GM12878 (cell line): Measurements from ENCODE around the gene SATB1. TPM values are rescaled to one million over a fixed set of nuclear protein-coding genes. Genes with fewer than 3 reads are reported as not detected.

Source experiments
- ATAC-seq: fragments of 200-7000 bp; cut with Tn5 transposase; 3 replicates; pipeline ENCODE4 v1.9.1; 2020; ENCODE audit warnings: mild to moderate bottlenecking, moderate library complexity
- BruUV-seq: library from RNA; stranded (reverse); fragments of 400-500 nt; replicated peaks from 2 replicates; lab custom pipeline; 2021; lab: Mats Ljungman, UMichigan
- CTCF ChIA-PET: fragments of 300-600 bp; sonication (Branson Sonifier 250); formaldehyde crosslinking; extraction: SDS; loops from one replicate; lab custom pipeline; 2021; ENCODE audit warnings: inconsistent platforms; lab: Yijun Ruan, JAX
- POLR2A ChIA-PET: fragments of 350-600 bp; formaldehyde crosslinking; extraction: SDS; loops from one replicate; lab custom pipeline; 2021; ENCODE audit warnings: inconsistent platforms; lab: Charles Lee
- RAD21 ChIA-PET: fragments of 300-600 bp; sonication (Branson Sonifier 250); formaldehyde crosslinking; loops from one replicate; lab custom pipeline; 2023; ENCODE audit warnings: antibody characterized with exemption; ENCODE audit not compliant: unreplicated experiment; lab: Charles Lee
- SMC1A ChIA-PET: fragments of 300-600 bp; sonication (Branson Sonifier 250); formaldehyde crosslinking; loops from one replicate; lab custom pipeline; 2023; ENCODE audit not compliant: unreplicated experiment, uncharacterized antibody; lab: Charles Lee
- DNase-seq: peaks from one replicate; pipeline ENCODE4 v3.0.0-alpha.2; 2011; ENCODE audit warnings: low read depth, low spot score
- FAIRE-seq: peaks from 3 replicates; lab custom pipeline; 2011; peaks lifted over from hg19 to GRCh38; lab: Jason Lieb, UNC
- H2AFZ ChIP-seq: 2 replicates; pipeline ENCODE4 v1.6.0; 2011; ENCODE audit warnings: low read depth, low read length, control low read depth; ENCODE audit not compliant: control insufficient read depth
- H3K27ac ChIP-seq: 2 replicates; pipeline ENCODE4 v1.5.1; 2011; ENCODE audit warnings: control low read depth; ENCODE audit not compliant: control insufficient read depth, insufficient read depth
- H3K27me3 ChIP-seq, 2 experiments: replicated peaks in 1 of 2; 2 replicates each; pipeline versions ENCODE4 v1.6.0 to v1.6.1; 2011; ENCODE audit warnings: low read length in 1 of 2; ENCODE audit not compliant: control insufficient read depth in 2 of 2, insufficient read depth in 2 of 2
- H3K36me3 ChIP-seq, 2 experiments: 2 replicates each; pipeline ENCODE4 v1.5.1; 2011; ENCODE audit warnings: low read length in 1 of 2; ENCODE audit not compliant: control insufficient read depth in 2 of 2, insufficient read depth in 2 of 2
- H3K4me1 ChIP-seq: 2 replicates; pipeline ENCODE4 v1.6.1; 2011; ENCODE audit warnings: mild to moderate bottlenecking, low read length, moderate library complexity, mixed read lengths; ENCODE audit not compliant: control insufficient read depth, insufficient read depth
- H3K4me2 ChIP-seq: 2 replicates; pipeline ENCODE4 v1.6.0; 2011; ENCODE audit warnings: control low read depth; ENCODE audit not compliant: control insufficient read depth, insufficient read depth
- H3K4me3 ChIP-seq: fragments of 200-600 bp; sonication (generic); 2 replicates; pipeline ENCODE4 v1.5.1; 2016
- H3K79me2 ChIP-seq: 2 replicates; pipeline ENCODE4 v1.6.0; 2011; ENCODE audit warnings: low read length; ENCODE audit not compliant: control insufficient read depth, insufficient read depth
- H3K9ac ChIP-seq: 2 replicates; pipeline ENCODE4 v1.8.0; 2011; ENCODE audit warnings: low read length, control low read depth, mixed read lengths; ENCODE audit not compliant: control insufficient read depth, insufficient read depth
- H3K9me3 ChIP-seq: replicated peaks from 3 replicates; pipeline ENCODE4 v1.5.1; 2011; ENCODE audit warnings: mild to moderate bottlenecking, low read length; ENCODE audit not compliant: control insufficient read depth, insufficient read depth
- H4K20me1 ChIP-seq: 2 replicates; pipeline ENCODE4 v1.6.0; 2011; ENCODE audit not compliant: control insufficient read depth, insufficient read depth
- BHLHE40 ChIP-seq, 2 experiments: fragments of 450-650 bp in 1 of 2; IDR thresholded peaks; 2 replicates each; pipeline ENCODE4 v1.6.1; 2011 to 2017; ENCODE audit warnings: low read depth in 2 of 2, borderline replicate concordance in 1 of 2, improper control_type of control experiment in 1 of 2, low read length in 1 of 2, mild to moderate bottlenecking in 1 of 2
- BMI1 ChIP-seq: fragments of 450-650 bp; IDR thresholded peaks from 2 replicates; pipeline ENCODE4 v1.6.1; 2016; ENCODE audit warnings: mild to moderate bottlenecking, moderate library complexity, borderline replicate concordance
- CREM ChIP-seq: IDR thresholded peaks from 2 replicates; pipeline ENCODE4 v1.6.1; 2014; ENCODE audit warnings: antibody characterized with exemption, low read depth
- EED ChIP-seq: sonication (generic); IDR thresholded peaks from 2 replicates; pipeline ENCODE4 v1.6.1; 2016; ENCODE audit warnings: antibody characterized with exemption, low read depth
- FOXK2 ChIP-seq: fragments of 450-650 bp; IDR thresholded peaks from 2 replicates; pipeline ENCODE4 v1.6.1; 2017; ENCODE audit warnings: mild to moderate bottlenecking, moderate library complexity
- GATAD2B ChIP-seq: fragments of 450-650 bp; conservative IDR thresholded peaks from 2 replicates; pipeline ENCODE4 v1.6.1; 2017; ENCODE audit warnings: low read depth, mild to moderate bottlenecking, moderate library complexity
- HCFC1 ChIP-seq: fragments of 150-350 bp; IDR thresholded peaks from 2 replicates; pipeline ENCODE4 v1.6.1; 2014; ENCODE audit warnings: low read length
- LARP7 ChIP-seq: fragments of 450-650 bp; IDR thresholded peaks from 2 replicates; pipeline ENCODE4 v1.6.1; 2017; ENCODE audit warnings: mild to moderate bottlenecking
- NBN ChIP-seq: fragments of 450-650 bp; IDR thresholded peaks from 2 replicates; pipeline ENCODE4 v1.6.1; 2016
- NFYB ChIP-seq: IDR thresholded peaks from 2 replicates; pipeline ENCODE4 v1.6.1; 2011; ENCODE audit warnings: low read depth, mild to moderate bottlenecking, low read length, improper control_type of control experiment, moderate library complexity; ENCODE audit not compliant: insufficient read depth
- POLR2AphosphoS5 ChIP-seq: IDR thresholded peaks from 2 replicates; pipeline ENCODE4 v1.6.1; 2011; ENCODE audit warnings: mild to moderate bottlenecking, low read length, inconsistent platforms
- SIN3A ChIP-seq: IDR thresholded peaks from 2 replicates; pipeline ENCODE4 v1.6.1; 2012; ENCODE audit warnings: low read depth, low read length, improper control_type of control experiment
- SMAD1 ChIP-seq: fragments of 450-650 bp; IDR thresholded peaks from 2 replicates; pipeline ENCODE4 v1.6.1; 2018; ENCODE audit warnings: mild to moderate bottlenecking, low read depth; ENCODE audit not compliant: partially characterized antibody
- SP1 ChIP-seq: IDR thresholded peaks from one replicate; pipeline ENCODE4 v1.6.1; 2011; ENCODE audit warnings: low read depth, low read length
- SUPT20H ChIP-seq: IDR thresholded peaks from 2 replicates; pipeline ENCODE4 v1.6.1; 2011; ENCODE audit warnings: low read depth, mild to moderate bottlenecking, low read length, moderate library complexity, borderline replicate concordance; ENCODE audit not compliant: control insufficient read depth
- ZNF274 ChIP-seq: IDR thresholded peaks from one replicate; pipeline ENCODE4 v1.8.0; 2011; ENCODE audit not compliant: insufficient read length, insufficient read depth
- WGBS: methylation state at CpG from one replicate; pipeline ENCODE4 v1.1.6; 2016; ENCODE audit warnings: low lambda C conversion rate; ENCODE audit not compliant: insufficient replicate concordance, insufficient coverage; ENCODE audit errors: missing lambda C conversion rate; 5-methylcytosine and 5-hydroxymethylcytosine counted together
- in situ Hi-C: fragments of 300-500 bp; cut with MboI; formaldehyde crosslinking; loops from 9 replicates; pipeline ENCODE4 v1.14.3; 2018; ENCODE audit warnings: mixed read lengths
- intact Hi-C: fragments of 100-400 bp; cut with micrococcal nuclease; formaldehyde crosslinking; loops from one replicate; pipeline ENCODE4 v1.14.2; 2022; ENCODE audit not compliant: unreplicated experiment
- polyA plus RNA-seq, 11 experiments: library from polyadenylated mRNA; depleted of rRNA in 4 of 11; unstranded in 6 of 11; stranded (reverse) in 5 of 11; fragments of >200 nt; fragmentation: Nextera tagmentation in 4 of 11; fragmentation: Illumina TruSeq in 1 of 11; extraction: Ambion mirVana in 4 of 11; extraction: Trizol in 1 of 11; gene quantifications; 1 replicate in 1 of 11; 2 replicates in 10 of 11; pipeline versions ENCODE4 v1.2.1 to v1.2.3, GENCODE V29; 2011 to 2016; ENCODE audit warnings: inconsistent platforms in 2 of 11, missing spikeins in 2 of 11, low read depth in 1 of 11
- total RNA-seq, 4 experiments: library from RNA; depleted of rRNA in 3 of 4; stranded (reverse); fragments of >200 nt in 3 of 4; fragmentation: Illumina TruSeq in 1 of 4; extraction: Trizol in 1 of 4; gene quantifications; 2 replicates each; pipeline versions ENCODE4 v1.2.1 to v1.2.3, GENCODE V29; 2013 to 2021

SATB1 gene
- total and polyA plus RNA-seq, 10 of the 15 experiments (the other 5 are each of a cell fraction or from before 2014, with no cell fraction given) = 0.01 to 0.72 (median 0.07) TPM; not detected in 4

GRCh38 chr3:18355832-18356231 is 69.3 kb downstream of the SATB1 start:
- TF ChIP-seq GATAD2B (no peak), ZNF274 (no peak), SUPT20H (no peak), LARP7 (no peak), EED (no peak), BHLHE40 (IDR thresholded peaks at IDR 0.05; ENCODE audit: borderline replicate concordance in 1 of 2, low read depth in 2 of 2, low read length in 1 of 2) (no peak), POLR2AphosphoS5 (no peak), SIN3A (no peak), NFYB (no peak), HCFC1 (no peak), CREM (no peak), SMAD1 (no peak), FOXK2 (no peak), SP1 (no peak), NBN (no peak), BMI1 (no peak)
- no peak for ATAC-seq
- H3K9me3 ChIP-seq = no peaks in the 10 kb centered on the region
- DNase-seq = no peak
- H3K9ac ChIP-seq = no peak overlapping the region
- H4K20me1 ChIP-seq = no peaks in the 10 kb centered on the region
- H3K4me3 ChIP-seq = no peak overlapping the region
- SMC1A ChIA-PET = no interaction called here
- FAIRE-seq = no peak
- RAD21 ChIA-PET = no interaction called here
- in situ Hi-C loops (no loop called here), intact Hi-C loops (no loop called here)
- POLR2A ChIA-PET = no interaction called here
- no peaks in the 10 kb centered on the region for H3K36me3 ChIP-seq
- BruUV-seq = no TSS peak
- H3K27ac ChIP-seq = no peak overlapping the region
- no peak overlapping the region for H3K4me2 ChIP-seq
- WGBS = 15% methylated on average over 2 of the region's 2 CpGs
- no peaks in the 10 kb centered on the region for H3K4me1 ChIP-seq
- no peak overlapping the region for H2AFZ ChIP-seq
- no peaks in the 10 kb centered on the region; a peak in 1 of 4 replicates for H3K27me3 ChIP-seq
- no peaks in the 10 kb centered on the region for H3K79me2 ChIP-seq
- CTCF ChIA-PET = no interaction called here
